Bladder microvascular endothelial cell (primary cell): Measurements from ENCODE around the gene GPAT2. TPM values are rescaled to one million over a fixed set of nuclear protein-coding genes. Genes with fewer than 3 reads are reported as not detected.

ENCODE experiments used
- total RNA-seq: library from RNA; depleted of rRNA; stranded (reverse); fragments of >200 nt; gene quantifications from 2 replicates; pipeline ENCODE4 v1.2.3, GENCODE V29; 2014

Gene GPAT2, protein sequence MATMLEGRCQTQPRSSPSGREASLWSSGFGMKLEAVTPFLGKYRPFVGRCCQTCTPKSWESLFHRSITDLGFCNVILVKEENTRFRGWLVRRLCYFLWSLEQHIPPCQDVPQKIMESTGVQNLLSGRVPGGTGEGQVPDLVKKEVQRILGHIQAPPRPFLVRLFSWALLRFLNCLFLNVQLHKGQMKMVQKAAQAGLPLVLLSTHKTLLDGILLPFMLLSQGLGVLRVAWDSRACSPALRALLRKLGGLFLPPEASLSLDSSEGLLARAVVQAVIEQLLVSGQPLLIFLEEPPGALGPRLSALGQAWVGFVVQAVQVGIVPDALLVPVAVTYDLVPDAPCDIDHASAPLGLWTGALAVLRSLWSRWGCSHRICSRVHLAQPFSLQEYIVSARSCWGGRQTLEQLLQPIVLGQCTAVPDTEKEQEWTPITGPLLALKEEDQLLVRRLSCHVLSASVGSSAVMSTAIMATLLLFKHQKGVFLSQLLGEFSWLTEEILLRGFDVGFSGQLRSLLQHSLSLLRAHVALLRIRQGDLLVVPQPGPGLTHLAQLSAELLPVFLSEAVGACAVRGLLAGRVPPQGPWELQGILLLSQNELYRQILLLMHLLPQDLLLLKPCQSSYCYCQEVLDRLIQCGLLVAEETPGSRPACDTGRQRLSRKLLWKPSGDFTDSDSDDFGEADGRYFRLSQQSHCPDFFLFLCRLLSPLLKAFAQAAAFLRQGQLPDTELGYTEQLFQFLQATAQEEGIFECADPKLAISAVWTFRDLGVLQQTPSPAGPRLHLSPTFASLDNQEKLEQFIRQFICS
- 11.3 and 13.9 TPM in 2 replicates for total RNA-seq

DNA sequence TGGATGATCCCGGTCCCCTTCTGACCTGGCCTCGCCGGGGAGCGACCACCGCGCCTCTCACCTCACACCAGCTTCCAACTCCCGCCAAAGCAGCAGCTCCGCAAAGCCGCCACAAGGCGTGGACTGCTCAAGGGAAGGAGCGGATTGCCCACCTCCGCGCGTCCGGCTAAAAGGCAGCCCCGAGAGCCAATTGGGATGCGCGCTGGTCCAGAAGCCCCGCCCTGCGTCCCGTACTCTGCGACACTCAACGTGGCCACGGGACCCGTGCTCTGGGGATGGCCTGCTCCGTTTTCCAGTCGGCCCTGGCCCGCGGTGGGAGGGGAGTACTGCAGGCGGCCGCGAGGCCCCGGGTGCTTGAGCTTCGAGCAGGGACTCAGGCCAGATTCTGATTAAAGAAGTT is at the start of gene GPAT2:
Gene GPAT2 (minus strand): TSS at position 125 of the 400 bp plus-strand sequence. CDS start 2,557 bp downstream, outside the sequence.

DNA sequence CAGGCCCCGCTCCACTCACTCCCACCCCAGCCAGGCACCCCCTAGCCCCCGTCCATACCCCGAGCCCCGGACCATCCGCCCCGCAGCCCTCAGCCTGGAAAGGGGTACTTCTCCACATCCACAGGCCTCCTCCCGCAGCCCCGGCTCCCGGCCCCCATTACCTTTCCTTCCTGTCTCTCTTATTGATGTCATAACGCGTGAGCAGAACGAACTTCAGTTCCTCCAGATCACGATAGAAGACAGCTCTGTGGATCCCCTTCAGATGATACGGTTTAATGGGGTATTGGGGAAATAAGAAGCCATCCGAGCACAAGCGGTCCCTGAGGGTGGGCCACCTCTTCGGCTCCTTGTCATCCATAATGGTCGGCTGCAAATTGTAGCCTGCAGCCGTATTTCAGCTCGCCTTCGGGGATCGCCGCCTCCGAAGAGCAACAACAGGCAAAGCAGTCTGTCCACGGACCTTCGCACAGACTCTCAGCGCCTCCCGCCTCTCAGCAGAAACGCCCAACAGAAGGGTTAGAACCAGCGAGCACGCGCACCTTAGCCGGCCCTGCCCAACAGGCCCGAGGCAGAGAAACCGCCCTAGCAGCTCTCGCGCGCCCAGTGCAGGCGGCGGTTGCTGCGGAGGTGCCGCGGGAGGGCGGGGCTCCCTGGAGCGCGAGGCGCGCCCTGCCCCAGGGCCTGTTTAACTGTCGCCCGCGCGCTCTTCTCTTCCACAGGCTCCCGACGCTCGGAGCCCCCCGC is 43.2 kb downstream of the GPAT2 start, which contains the start of gene ANKRD36C:
Gene ANKRD36C (minus strand): TSS at position 474 of the 744 bp plus-strand sequence. CDS start 116 bp downstream, at position 358.

Other genes starting within 250 kb of the GPAT2 start
- 18.8 and 68.9 TPM in 2 replicates for gene ANKRD36C, start 43.1 kb downstream of the GPAT2 start, total RNA-seq
- gene ADRA2B, start 81.7 kb upstream of the GPAT2 start, total RNA-seq = 0.06 TPM in 1 of 2 replicates, not detected in the other
- gene ASTL, start 103.6 kb upstream of the GPAT2 start, total RNA-seq = not detected in 2 replicates
- 0.49 and 0.63 TPM in 2 replicates for gene DUSP2, start 110.5 kb upstream of the GPAT2 start, total RNA-seq
- 122 and 254 TPM in 2 replicates for gene STARD7, start 173.9 kb upstream of the GPAT2 start, total RNA-seq
- 13.0 and 24.8 TPM in 2 replicates for gene TMEM127, start 231.1 kb upstream of the GPAT2 start, total RNA-seq
- gene CIAO1, start 231.3 kb upstream of the GPAT2 start, total RNA-seq = 54.2 and 92.6 TPM in 2 replicates